ENCODE measurements around the gene ZYG11B.
"Not testable (repeated sequence)": the region's sequence is repeated elsewhere in the genome, so short reads cannot be mapped to it uniquely, and the experiment has no call there.

ZYG11B gene

GRCh38 chr1:52707927-52708655, 18.2 kb upstream of the ZYG11B start:
- DNase-seq: no peak

DNA sequence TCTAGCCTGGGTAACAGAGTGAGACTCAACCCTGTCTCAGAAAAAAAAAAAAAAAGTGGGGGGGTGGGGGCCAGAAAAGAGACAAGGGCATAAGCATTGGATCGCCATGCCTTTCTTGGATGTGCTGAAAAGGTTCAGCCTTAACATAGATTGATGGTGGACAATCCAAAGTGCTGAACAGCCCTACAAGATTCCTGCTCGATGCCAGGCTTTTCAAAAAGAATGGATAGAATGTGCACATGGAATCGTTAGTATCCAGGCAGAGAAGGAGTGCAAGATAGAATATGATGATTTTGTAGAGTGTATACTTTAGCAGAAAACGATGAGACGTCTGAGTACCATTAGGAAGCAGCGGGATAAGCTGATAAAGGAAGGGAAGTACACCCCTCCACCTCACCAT, 17.2 kb upstream of the ZYG11B start:
- DNase-seq: no peak

DNA sequence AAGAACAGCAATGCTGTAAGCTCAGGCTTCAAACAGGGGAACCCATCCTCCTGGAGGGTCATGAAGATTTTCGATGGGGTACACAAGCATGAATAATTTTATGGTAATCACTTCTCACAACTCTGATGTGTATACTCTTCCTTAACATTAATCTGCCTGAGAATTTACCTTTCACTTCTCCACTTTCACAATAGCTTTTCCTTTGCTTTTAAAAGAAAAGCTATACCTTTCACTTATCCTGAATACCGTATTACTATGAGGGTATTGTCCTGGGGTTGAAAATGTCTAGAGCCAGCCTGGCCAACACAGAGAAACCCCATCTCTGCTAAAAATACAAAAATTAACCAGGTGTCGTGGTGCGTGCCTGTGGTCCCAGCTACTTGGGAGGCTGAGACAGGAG, 12.7 kb upstream of the ZYG11B start:
- no peak for DNase-seq

GRCh38 chr1:52715296-52715695, 11.0 kb upstream of the ZYG11B start:
- not testable (repeated sequence) for DNase-seq

DNA sequence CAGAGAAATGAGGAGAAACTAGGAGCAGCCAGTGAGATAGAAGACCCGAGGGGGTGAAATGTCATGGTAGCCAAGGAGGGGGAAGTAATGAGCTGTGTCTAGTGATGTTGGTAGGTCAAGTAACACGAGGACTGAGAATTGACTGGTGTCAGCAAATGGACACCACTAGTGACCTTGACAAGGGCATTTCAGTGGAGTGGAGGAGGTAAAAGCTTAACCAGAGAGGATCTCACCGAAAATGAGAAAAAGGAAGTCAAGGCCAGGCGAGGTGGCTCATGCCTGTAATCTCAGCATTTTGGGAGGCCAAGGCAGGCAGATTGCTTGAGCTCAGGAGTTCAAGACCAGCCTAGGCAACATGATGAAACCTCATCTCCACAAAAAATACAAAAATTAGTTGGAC, 3.0 kb upstream of the ZYG11B start:
- DNase-seq: no peak

- DNase-seq: no peak
Observed at GRCh38 chr1:52725903-52726264, 369 bp upstream of the ZYG11B start.

DNA sequence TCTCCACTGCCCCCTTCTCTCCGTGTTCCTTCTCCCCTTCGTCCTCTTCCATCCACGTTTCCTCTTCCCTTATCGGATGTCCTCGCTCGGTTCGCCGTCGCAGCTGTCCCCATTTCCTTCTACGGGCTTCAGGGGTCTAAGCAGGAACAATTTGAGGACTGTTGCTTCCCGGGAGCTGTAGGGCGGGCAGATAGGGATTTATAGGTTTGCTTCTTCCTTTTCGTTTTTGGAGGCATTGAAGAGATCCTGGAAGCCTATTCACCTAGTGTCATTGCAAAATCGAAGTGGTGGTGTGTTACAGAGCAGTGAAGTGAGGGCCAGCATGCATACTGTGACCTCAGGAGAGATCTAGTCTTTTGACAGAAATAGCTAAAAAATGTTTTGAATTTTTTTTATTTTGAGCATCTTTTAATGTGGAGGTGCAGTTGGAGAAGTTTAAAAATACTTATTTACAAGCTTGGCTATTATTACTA, 897 bp downstream of the ZYG11B start:
- DNase-seq: no peak

DNA sequence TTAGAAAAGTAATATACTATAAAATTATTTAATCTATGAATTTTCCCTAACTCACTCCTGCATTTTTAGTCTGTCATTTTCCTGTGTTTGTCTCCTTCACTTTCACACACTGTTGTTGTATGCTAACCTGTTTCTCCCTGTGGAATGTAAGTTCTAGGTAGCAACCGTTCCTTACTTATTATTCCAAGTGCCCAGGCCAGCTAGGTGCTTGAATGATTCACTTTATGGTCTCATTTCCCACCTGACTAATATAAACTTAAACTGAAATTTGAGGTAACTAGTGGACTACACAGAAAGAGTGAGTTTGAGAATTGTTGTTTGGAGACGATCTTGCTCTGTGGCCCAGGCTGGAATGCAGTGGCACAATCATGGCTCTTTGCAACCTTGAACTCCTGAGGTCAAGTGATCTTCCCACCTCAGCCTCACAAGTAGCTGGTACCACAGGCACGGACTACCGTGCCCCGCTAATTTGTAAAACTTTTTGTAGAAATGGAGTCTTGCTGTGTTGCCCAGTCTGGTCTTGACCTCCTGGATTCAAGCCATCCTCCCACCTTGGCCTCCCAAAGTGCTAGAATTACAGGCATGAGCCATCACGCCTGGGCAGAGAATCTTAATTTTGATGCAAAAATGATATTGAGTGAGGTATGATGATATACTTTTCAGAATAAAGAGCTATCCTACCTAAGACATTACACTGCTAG, 1.9 kb downstream of the ZYG11B start:
- DNase-seq: no peak

DNA sequence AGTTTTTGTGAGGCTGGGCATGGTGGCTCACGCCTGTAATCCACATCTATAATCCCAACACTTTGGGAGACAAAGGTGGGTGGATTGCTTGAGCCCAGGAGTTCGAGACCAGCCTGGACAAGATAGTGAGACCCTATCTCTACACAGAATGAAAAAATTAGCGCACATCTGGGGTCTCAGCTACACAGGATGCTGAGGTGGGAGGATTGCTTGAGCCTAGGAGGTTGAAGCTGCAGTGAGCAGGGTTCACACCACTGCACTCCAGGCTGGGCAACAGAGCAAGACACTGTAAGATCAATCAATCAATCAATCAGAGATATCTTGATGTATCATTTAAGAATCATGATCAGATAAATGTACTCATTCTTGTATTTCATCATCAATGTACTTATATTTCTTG, 7.1 kb downstream of the ZYG11B start:
- DNase-seq: no peak

GRCh38 chr1:52735371-52735770, 9.1 kb downstream of the ZYG11B start:
- DNase-seq: not testable (repeated sequence)

DNA sequence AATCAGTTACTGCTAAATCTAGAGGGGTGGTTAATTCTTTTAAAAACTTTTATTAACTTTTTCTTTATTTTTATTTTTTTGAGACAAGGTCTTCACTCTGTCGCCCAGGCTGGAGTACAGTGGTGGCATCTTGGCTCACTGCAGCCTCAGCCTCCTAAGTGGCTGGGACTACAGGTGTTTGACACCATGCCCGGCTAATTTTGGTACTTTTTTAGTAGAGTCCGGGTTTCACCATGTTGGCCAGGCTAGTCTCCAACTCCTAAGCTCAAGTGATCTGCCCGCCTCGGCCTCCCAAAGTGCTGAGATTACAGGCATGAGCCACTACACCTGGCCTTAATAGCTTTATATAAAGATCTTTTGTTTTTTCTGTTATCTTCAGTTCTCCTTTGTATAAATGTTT, 11.9 kb downstream of the ZYG11B start:
- no peak for DNase-seq

GRCh38 chr1:52738893-52739292, 12.6 kb downstream of the ZYG11B start:
- no peak for DNase-seq

- DNase-seq: no peak
Observed at GRCh38 chr1:52739699-52740467, 13.6 kb downstream of the ZYG11B start.

DNA sequence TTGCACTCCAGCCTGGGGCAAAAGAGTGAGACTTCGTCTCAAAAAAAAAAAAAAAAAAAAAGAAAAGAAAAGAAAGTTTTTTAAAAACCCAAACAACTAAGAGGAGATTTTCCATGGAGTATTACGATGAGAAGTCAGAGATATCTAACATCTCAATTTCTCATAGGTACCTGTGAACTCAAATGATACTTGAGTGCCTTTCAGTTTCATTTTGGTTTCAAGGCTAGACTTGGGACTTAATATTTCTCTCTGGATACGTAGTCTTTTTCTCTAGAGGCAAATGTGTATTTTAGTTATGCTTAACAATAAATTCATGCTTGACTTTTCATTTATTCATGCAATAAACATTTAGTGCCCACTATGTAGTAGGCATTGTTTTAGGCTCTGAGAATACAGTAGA, 15.0 kb downstream of the ZYG11B start:
- DNase-seq: no peak

- no peak for DNase-seq
Observed at GRCh38 chr1:52746189-52746588, 19.9 kb downstream of the ZYG11B start.

DNA sequence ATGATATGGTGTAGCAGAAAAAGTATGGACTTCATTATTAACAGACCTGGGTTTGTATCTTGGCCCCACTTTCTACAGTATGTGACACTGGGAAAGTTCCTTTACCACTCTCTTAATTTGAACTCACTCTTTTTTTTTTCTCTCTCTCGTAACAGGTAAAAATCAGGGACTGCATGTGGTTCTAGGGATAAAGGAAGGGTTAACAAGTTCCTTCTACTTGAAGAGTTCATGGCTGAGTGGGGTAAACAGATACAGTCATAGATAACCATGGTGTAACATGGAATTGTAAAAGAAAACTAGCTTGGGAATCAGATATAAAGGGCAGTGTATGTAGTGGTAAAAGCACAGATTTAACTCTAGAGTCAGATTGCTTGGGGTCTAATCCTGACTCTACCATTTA, 21.2 kb downstream of the ZYG11B start:
- no peak for DNase-seq

GRCh38 chr1:52748119-52748518, 21.9 kb downstream of the ZYG11B start:
- no peak for DNase-seq

DNA sequence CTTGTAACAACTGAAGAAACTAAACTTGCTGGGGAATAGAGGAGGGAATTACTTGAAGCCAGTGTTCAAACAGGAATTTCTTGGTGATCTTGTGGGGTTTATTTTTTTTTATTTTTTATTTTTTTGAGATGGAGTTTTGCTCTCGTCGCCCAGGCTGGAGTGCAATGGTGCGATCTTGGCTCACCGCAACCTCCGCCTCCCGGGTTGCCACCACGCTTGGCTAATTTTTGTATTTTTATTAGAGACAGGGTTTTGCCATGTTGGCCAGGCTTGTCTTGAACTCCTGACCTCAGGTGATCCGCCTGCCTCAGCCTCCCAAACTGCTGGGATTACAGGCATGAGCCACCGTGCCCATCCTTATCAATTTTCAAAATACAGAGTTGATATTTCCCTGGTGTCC, 23.2 kb downstream of the ZYG11B start:
- not testable (repeated sequence) for DNase-seq

- DNase-seq: not testable (repeated sequence)
Observed at GRCh38 chr1:52750139-52750538, 23.9 kb downstream of the ZYG11B start.

- no peak for DNase-seq
Observed at GRCh38 chr1:52751589-52752483, 25.6 kb downstream of the ZYG11B start.

DNA sequence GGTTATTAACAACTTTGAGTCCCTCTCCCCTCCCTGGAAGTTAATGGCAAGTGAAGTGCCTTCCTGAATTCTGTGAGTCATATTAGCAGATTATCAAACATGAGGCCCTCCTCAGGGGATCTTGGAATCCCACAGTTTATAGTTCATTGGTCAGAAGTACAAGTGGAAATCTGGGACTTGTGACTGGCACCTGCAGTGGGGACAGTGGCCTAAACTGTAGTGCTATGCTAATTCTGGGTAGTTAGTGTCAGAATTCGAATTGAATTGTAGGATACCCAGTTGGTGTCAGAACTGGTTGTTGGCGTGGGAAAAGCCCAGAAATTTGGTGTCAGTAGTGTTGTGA, 26.2 kb downstream of the ZYG11B start:
- no peak for DNase-seq

GRCh38 chr1:52753169-52753568, 26.9 kb downstream of the ZYG11B start:
- DNase-seq: no peak

DNA sequence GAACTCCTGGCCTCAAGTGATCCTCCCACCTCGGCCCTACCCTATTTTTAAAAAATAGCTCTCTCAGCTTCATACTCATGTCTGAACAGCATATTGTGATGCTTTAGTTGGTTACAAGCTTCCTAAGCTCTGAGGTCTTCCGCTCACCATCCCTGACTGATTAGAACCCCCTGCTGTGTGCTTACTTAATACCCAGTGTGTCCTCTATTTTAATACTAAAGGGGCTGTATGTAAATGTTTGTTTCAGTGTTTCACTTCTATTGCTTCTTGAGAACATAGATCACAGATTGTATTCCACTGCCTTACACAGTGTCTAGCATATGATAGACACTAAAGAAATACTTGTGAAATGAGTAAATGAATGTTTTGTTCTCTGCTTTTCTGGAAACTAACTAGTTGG, 29.8 kb downstream of the ZYG11B start:
- no peak for DNase-seq
